Measurements from ENCODE around the gene TOR4A. TPM values are rescaled to one million over a fixed set of nuclear protein-coding genes. Genes with fewer than 3 reads are reported as not detected.
A peak's percentile ranks its signal among the peaks of the same experiment; 100 is the strongest.

Gene TOR4A
- total and polyA plus RNA-seq, 9 of the 15 experiments (the other 6 are each of a cell fraction or from before 2014, with no cell fraction given): 3.9 to 49.2 (median 8.8) TPM

GRCh38 chr9:137299938-137300337 is 22.4 kb downstream of the TOR4A start (continued):
- TF ChIP-seq, protein P1, sequence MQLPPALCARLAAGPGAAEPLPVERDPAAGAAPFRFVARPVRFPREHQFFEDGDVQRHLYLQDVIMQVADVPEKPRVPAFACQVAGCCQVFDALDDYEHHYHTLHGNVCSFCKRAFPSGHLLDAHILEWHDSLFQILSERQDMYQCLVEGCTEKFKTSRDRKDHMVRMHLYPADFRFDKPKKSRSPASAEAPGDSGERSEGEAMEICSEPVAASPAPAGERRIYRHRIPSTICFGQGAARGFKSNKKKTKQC (CRISPR knock-in tag; IDR thresholded peaks at IDR 0.05): no peak
- TF ChIP-seq ZBTB2 (IDR thresholded peaks at IDR 0.05) (no peak), CREBBP (IDR thresholded peaks at IDR 0.05; ENCODE audit: low read depth, low read length) (no peak), PHB (CRISPR knock-in tag; IDR thresholded peaks at IDR 0.05) (no peak), HOXB6 (CRISPR knock-in tag; IDR thresholded peaks at IDR 0.05; ENCODE audit: borderline replicate concordance) (no peak), CBX5 (IDR thresholded peaks at IDR 0.05; ENCODE audit: borderline replicate concordance, low read depth) (no peak), RHOXF2B (CRISPR knock-in tag; conservative IDR thresholded peaks at IDR 0.05) (no peak), GATAD2A (IDR thresholded peaks at IDR 0.05) (no peak), TAL1 (IDR thresholded peaks at IDR 0.05) (no peak), TCF3 (CRISPR knock-in tag; IDR thresholded peaks at IDR 0.05) (no peak), ZNF766 (CRISPR knock-in tag; conservative IDR thresholded peaks at IDR 0.05) (peak; percentile 89), SPI1 (IDR thresholded peaks at IDR 0.05; ENCODE audit: borderline replicate concordance, low read depth, low read length) (no peak)
- TF ChIP-seq, protein P2, sequence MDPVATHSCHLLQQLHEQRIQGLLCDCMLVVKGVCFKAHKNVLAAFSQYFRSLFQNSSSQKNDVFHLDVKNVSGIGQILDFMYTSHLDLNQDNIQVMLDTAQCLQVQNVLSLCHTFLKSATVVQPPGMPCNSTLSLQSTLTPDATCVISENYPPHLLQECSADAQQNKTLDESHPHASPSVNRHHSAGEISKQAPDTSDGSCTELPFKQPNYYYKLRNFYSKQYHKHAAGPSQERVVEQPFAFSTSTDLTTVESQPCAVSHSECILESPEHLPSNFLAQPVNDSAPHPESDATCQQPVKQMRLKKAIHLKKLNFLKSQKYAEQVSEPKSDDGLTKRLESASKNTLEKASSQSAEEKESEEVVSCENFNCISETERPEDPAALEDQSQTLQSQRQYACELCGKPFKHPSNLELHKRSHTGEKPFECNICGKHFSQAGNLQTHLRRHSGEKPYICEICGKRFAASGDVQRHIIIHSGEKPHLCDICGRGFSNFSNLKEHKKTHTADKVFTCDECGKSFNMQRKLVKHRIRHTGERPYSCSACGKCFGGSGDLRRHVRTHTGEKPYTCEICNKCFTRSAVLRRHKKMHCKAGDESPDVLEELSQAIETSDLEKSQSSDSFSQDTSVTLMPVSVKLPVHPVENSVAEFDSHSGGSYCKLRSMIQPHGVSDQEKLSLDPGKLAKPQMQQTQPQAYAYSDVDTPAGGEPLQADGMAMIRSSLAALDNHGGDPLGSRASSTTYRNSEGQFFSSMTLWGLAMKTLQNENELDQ (CRISPR knock-in tag; IDR thresholded peaks at IDR 0.05; ENCODE audit: borderline replicate concordance): no peak
- TF ChIP-seq, protein P3, sequence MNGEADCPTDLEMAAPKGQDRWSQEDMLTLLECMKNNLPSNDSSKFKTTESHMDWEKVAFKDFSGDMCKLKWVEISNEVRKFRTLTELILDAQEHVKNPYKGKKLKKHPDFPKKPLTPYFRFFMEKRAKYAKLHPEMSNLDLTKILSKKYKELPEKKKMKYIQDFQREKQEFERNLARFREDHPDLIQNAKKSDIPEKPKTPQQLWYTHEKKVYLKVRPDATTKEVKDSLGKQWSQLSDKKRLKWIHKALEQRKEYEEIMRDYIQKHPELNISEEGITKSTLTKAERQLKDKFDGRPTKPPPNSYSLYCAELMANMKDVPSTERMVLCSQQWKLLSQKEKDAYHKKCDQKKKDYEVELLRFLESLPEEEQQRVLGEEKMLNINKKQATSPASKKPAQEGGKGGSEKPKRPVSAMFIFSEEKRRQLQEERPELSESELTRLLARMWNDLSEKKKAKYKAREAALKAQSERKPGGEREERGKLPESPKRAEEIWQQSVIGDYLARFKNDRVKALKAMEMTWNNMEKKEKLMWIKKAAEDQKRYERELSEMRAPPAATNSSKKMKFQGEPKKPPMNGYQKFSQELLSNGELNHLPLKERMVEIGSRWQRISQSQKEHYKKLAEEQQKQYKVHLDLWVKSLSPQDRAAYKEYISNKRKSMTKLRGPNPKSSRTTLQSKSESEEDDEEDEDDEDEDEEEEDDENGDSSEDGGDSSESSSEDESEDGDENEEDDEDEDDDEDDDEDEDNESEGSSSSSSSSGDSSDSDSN (IDR thresholded peaks at IDR 0.05; ENCODE audit: borderline replicate concordance in 1 of 2, low read depth in 2 of 2, low read length in 2 of 2): no peak
- TF ChIP-seq, protein P4, sequence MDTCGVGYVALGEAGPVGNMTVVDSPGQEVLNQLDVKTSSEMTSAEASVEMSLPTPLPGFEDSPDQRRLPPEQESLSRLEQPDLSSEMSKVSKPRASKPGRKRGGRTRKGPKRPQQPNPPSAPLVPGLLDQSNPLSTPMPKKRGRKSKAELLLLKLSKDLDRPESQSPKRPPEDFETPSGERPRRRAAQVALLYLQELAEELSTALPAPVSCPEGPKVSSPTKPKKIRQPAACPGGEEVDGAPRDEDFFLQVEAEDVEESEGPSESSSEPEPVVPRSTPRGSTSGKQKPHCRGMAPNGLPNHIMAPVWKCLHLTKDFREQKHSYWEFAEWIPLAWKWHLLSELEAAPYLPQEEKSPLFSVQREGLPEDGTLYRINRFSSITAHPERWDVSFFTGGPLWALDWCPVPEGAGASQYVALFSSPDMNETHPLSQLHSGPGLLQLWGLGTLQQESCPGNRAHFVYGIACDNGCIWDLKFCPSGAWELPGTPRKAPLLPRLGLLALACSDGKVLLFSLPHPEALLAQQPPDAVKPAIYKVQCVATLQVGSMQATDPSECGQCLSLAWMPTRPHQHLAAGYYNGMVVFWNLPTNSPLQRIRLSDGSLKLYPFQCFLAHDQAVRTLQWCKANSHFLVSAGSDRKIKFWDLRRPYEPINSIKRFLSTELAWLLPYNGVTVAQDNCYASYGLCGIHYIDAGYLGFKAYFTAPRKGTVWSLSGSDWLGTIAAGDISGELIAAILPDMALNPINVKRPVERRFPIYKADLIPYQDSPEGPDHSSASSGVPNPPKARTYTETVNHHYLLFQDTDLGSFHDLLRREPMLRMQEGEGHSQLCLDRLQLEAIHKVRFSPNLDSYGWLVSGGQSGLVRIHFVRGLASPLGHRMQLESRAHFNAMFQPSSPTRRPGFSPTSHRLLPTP (IDR thresholded peaks at IDR 0.05; ENCODE audit: borderline replicate concordance, extremely low read depth, insufficient read length): no peak
- TF ChIP-seq, protein P5, sequence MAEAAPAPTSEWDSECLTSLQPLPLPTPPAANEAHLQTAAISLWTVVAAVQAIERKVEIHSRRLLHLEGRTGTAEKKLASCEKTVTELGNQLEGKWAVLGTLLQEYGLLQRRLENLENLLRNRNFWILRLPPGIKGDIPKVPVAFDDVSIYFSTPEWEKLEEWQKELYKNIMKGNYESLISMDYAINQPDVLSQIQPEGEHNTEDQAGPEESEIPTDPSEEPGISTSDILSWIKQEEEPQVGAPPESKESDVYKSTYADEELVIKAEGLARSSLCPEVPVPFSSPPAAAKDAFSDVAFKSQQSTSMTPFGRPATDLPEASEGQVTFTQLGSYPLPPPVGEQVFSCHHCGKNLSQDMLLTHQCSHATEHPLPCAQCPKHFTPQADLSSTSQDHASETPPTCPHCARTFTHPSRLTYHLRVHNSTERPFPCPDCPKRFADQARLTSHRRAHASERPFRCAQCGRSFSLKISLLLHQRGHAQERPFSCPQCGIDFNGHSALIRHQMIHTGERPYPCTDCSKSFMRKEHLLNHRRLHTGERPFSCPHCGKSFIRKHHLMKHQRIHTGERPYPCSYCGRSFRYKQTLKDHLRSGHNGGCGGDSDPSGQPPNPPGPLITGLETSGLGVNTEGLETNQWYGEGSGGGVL (CRISPR knock-in tag; IDR thresholded peaks at IDR 0.05): no peak
